H9 (cell line): ENCODE results near the gene RABGAP1L. TPM values are rescaled to one million over a fixed set of nuclear protein-coding genes. Genes with fewer than 3 reads are reported as not detected.

ENCODE experiments used
- DNase-seq: peaks from one replicate; pipeline ENCODE4 v3.0.0-alpha.2; 2017
- H2AFZ ChIP-seq: one replicate; pipeline ENCODE4 v1.6.1; 2013; ENCODE audit warnings: mild to moderate bottlenecking, low read length, control low read depth, moderate library complexity
- H2AK5ac ChIP-seq: 2 replicates; pipeline ENCODE4 v1.6.1; 2013; ENCODE audit warnings: low read length, control low read depth, mixed read lengths; ENCODE audit not compliant: insufficient read length
- H2BK120ac ChIP-seq: one replicate; pipeline ENCODE4 v1.6.1; 2013; ENCODE audit warnings: low read depth, mild to moderate bottlenecking, low read length, control low read depth, inconsistent platforms; ENCODE audit not compliant: poor library complexity, severe bottlenecking
- H2BK12ac ChIP-seq: 2 replicates; pipeline ENCODE4 v1.6.1; 2013; ENCODE audit warnings: low read length, control low read depth, mixed read lengths, low read depth; ENCODE audit not compliant: insufficient read length
- H2BK15ac ChIP-seq: 2 replicates; pipeline ENCODE4 v1.6.1; 2013; ENCODE audit warnings: low read depth, low read length, control low read depth
- H2BK20ac ChIP-seq: one replicate; pipeline ENCODE4 v1.6.1; 2013; ENCODE audit warnings: low read depth, mild to moderate bottlenecking, low read length, control low read depth, inconsistent platforms; ENCODE audit not compliant: poor library complexity, severe bottlenecking
- H2BK5ac ChIP-seq: 2 replicates; pipeline ENCODE4 v1.6.1; 2013; ENCODE audit warnings: low read length, control low read depth, mixed read lengths; ENCODE audit not compliant: insufficient read length
- H3K14ac ChIP-seq: 2 replicates; pipeline ENCODE4 v1.6.1; 2013; ENCODE audit warnings: low read length, control low read depth; ENCODE audit not compliant: insufficient read depth
- H3K18ac ChIP-seq: 2 replicates; pipeline ENCODE4 v1.6.1; 2013; ENCODE audit warnings: low read depth, mild to moderate bottlenecking, mixed read lengths, low read length, control low read depth; ENCODE audit not compliant: insufficient read length
- H3K23ac ChIP-seq: 2 replicates; pipeline ENCODE4 v1.6.1; 2013; ENCODE audit warnings: low read length, control low read depth, mixed read lengths, low read depth; ENCODE audit not compliant: insufficient read length
- H3K23me2 ChIP-seq: 2 replicates; pipeline ENCODE4 v1.6.1; 2013; ENCODE audit warnings: low read depth, mild to moderate bottlenecking, mixed read lengths, low read length, control low read depth; ENCODE audit not compliant: insufficient read length, poor library complexity, severe bottlenecking
- H3K27ac ChIP-seq: 2 replicates; pipeline ENCODE4 v1.5.1; 2013; ENCODE audit warnings: low read length, control low read depth, mixed read lengths, low read depth; ENCODE audit not compliant: insufficient read length
- H3K27me3 ChIP-seq: 2 replicates; pipeline ENCODE4 v1.6.1; 2013; ENCODE audit warnings: low read length, control low read depth, inconsistent platforms; ENCODE audit not compliant: insufficient read depth
- H3K4ac ChIP-seq: 2 replicates; pipeline ENCODE4 v1.6.1; 2013; ENCODE audit warnings: low read depth, mild to moderate bottlenecking, control low read depth, inconsistent platforms, low read length, moderate library complexity
- H3K4me1 ChIP-seq: 2 replicates; pipeline ENCODE4 v1.6.1; 2013; ENCODE audit warnings: low read length, control low read depth, inconsistent platforms; ENCODE audit not compliant: insufficient read depth
- H3K4me2 ChIP-seq: 2 replicates; pipeline ENCODE4 v1.6.1; 2013; ENCODE audit warnings: low read length, control low read depth, mixed read lengths; ENCODE audit not compliant: insufficient read length, insufficient read depth
- H3K56ac ChIP-seq: 2 replicates; pipeline ENCODE4 v1.6.1; 2013; ENCODE audit warnings: low read depth, mild to moderate bottlenecking, mixed read lengths, low read length, control low read depth; ENCODE audit not compliant: insufficient read length
- H3K79me1 ChIP-seq: 2 replicates; pipeline ENCODE4 v1.6.1; 2013; ENCODE audit warnings: low read depth, mild to moderate bottlenecking, moderate library complexity, low read length, control low read depth, inconsistent platforms; ENCODE audit not compliant: insufficient read depth, poor library complexity, severe bottlenecking
- H3K79me2 ChIP-seq: 2 replicates; pipeline ENCODE4 v1.6.1; 2013; ENCODE audit warnings: low read length, control low read depth, inconsistent platforms; ENCODE audit not compliant: insufficient read depth
- H3K9ac ChIP-seq: 2 replicates; pipeline ENCODE4 v1.6.1; 2013; ENCODE audit warnings: low read length, control low read depth, mixed read lengths; ENCODE audit not compliant: insufficient read length; ENCODE audit errors: extremely low read depth
- H3K9me3 ChIP-seq: one replicate; pipeline ENCODE4 v1.6.1; 2013; ENCODE audit warnings: low read depth, low read length, inconsistent platforms; ENCODE audit not compliant: control insufficient read depth
- H3T11ph ChIP-seq: one replicate; pipeline ENCODE4 v1.6.1; 2013; ENCODE audit warnings: mild to moderate bottlenecking, low read length, control low read depth, inconsistent platforms
- H4K20me1 ChIP-seq: one replicate; pipeline ENCODE4 v1.6.1; 2013; ENCODE audit not compliant: control insufficient read depth, insufficient read length, insufficient read depth
- H4K5ac ChIP-seq: 2 replicates; pipeline ENCODE4 v1.6.1; 2013; ENCODE audit warnings: low read depth, mild to moderate bottlenecking, mixed read lengths, low read length, control low read depth; ENCODE audit not compliant: insufficient read length
- H4K8ac ChIP-seq: replicated peaks from 2 replicates; pipeline ENCODE4 v1.6.1; 2013; ENCODE audit warnings: low read length, control low read depth, mixed read lengths, low read depth; ENCODE audit not compliant: insufficient read length
- H4K91ac ChIP-seq: 2 replicates; pipeline ENCODE4 v1.6.1; 2013; ENCODE audit warnings: low read depth, mild to moderate bottlenecking, moderate library complexity, mixed read lengths, low read length, control low read depth; ENCODE audit not compliant: insufficient read length
- H3K27ac Mint-ChIP-seq, 3 experiments: 2 replicates in 2 of 3; 3 replicates in 1 of 3; pipeline ENCODE4 v1.8.0; 2020 to 2021; ENCODE audit warnings: mixed read lengths in 3 of 3, mild to moderate bottlenecking in 1 of 3, moderate library complexity in 1 of 3
- H3K27me3 Mint-ChIP-seq: 2 replicates; pipeline ENCODE4 v1.8.0; 2021; ENCODE audit warnings: low read depth, mild to moderate bottlenecking, moderate library complexity, mixed read lengths
- H3K36me3 Mint-ChIP-seq, 3 experiments: 2 replicates in 2 of 3; 3 replicates in 1 of 3; pipeline ENCODE4 v1.8.0; 2020 to 2021; ENCODE audit warnings: low read depth in 3 of 3, mixed read lengths in 3 of 3; ENCODE audit not compliant: insufficient read depth in 1 of 3
- H3K4me1 Mint-ChIP-seq, 2 experiments: 2 replicates each; pipeline ENCODE4 v1.8.0; 2020; ENCODE audit warnings: mixed read lengths in 2 of 2
- H3K4me3 Mint-ChIP-seq, 2 experiments: 2 replicates in 1 of 2; 3 replicates in 1 of 2; pipeline ENCODE4 v1.8.0; 2020 to 2021; ENCODE audit warnings: mild to moderate bottlenecking in 2 of 2, mixed read lengths in 2 of 2, moderate library complexity in 1 of 2
- H3K9me3 Mint-ChIP-seq, 2 experiments: 2 replicates in 1 of 2; 3 replicates in 1 of 2; pipeline ENCODE4 v1.8.0; 2020; ENCODE audit warnings: mild to moderate bottlenecking in 2 of 2, mixed read lengths in 2 of 2, moderate library complexity in 1 of 2
- CTCF ChIP-seq: fragments of 200-600 bp; sonication (generic); conservative IDR thresholded peaks from 3 replicates; pipeline ENCODE4 v1.8.0; 2021; ENCODE audit warnings: antibody characterized with exemption, mild to moderate bottlenecking
- WGBS: extraction: QIAGEN DNeasy Blood & Tissue Kit; methylation state at CpG from one replicate; pipeline ENCODE4 v1.1.7; 2013; ENCODE audit warnings: missing lambda C conversion rate, low lambda C conversion rate, mixed read lengths; ENCODE audit not compliant: insufficient read length; ENCODE audit errors: extremely low coverage; 5-methylcytosine and 5-hydroxymethylcytosine counted together
- total RNA-seq: library from RNA; stranded (reverse); gene quantifications from 2 replicates; pipeline ENCODE4 v1.2.1, GENCODE V29; 2021

RABGAP1L gene
- total RNA-seq, 1 experiment from 2014 or later = 147 TPM

- Histone ChIP-seq H3K14ac (no peak overlapping the region), H2AK5ac (no peak overlapping the region), H3K4ac (no peak overlapping the region), H3K23me2 (no peaks in the 10 kb centered on the region), H3K27me3 (no peaks in the 10 kb centered on the region), H3K23ac (no peak overlapping the region), H3K56ac (no peak overlapping the region), H3K9ac (no peak overlapping the region), H3T11ph (no peak overlapping the region), H2BK12ac (no peak overlapping the region), H2BK20ac (no peak overlapping the region), H3K4me2 (no peak overlapping the region), H2BK5ac (no peak overlapping the region), H2BK120ac (no peak overlapping the region), H3K9me3 (no peaks in the 10 kb centered on the region), H3K27ac (no peak overlapping the region), H4K91ac (no peak overlapping the region), H3K18ac (no peak overlapping the region), H3K79me1 (no peaks in the 10 kb centered on the region), H2BK15ac (no peak overlapping the region), H2AFZ (no peak overlapping the region), H4K8ac (no peak overlapping the region), H3K4me1 (no peaks in the 10 kb centered on the region), H3K79me2 (no peaks in the 10 kb centered on the region), H4K20me1 (no peaks in the 10 kb centered on the region), H4K5ac (no peak overlapping the region)
- TF ChIP-seq CTCF = no peak
- no peaks in the 10 kb centered on the region for H3K27me3 Mint-ChIP-seq
- H3K4me3 Mint-ChIP-seq = no peak overlapping the region
- H3K4me1 Mint-ChIP-seq = peaks cover 3% of the 10 kb centered on the region in 2 experiments; a peak in 2 of 4 replicates
- no CpG with 5 or more reads among the region's 2 CpGs for WGBS
- H3K9me3 Mint-ChIP-seq = no peaks in the 10 kb centered on the region
- no peak for DNase-seq
- no peak overlapping the region; a peak in 2 of 7 replicates for H3K27ac Mint-ChIP-seq
- H3K36me3 Mint-ChIP-seq = no peaks in the 10 kb centered on the region
Measured at GRCh38 chr1:174415506-174415905, 256.2 kb downstream of the RABGAP1L start.
